Ecto neural progenitor cell (in vitro differentiated cells): Measurements from ENCODE around the gene NRIP2.
A peak's percentile ranks its signal among the peaks of the same experiment; 100 is the strongest.

Experiments used
- DNase-seq: peaks from one replicate; pipeline ENCODE4 v3.0.0-alpha.2; 2018; ENCODE audit warnings: low spot score

Gene NRIP2

GRCh38 chr12:2806700-2807099 lies 28.1 kb downstream of the NRIP2 start:
- DNase-seq: no peak

GRCh38 chr12:2805143-2805520 lies 29.7 kb downstream of the NRIP2 start:
- no peak for DNase-seq

GRCh38 chr12:2804393-2805142 lies 30.3 kb downstream of the NRIP2 start:
- DNase-seq: no peak

GRCh38 chr12:2803635-2804392 lies 31.0 kb downstream of the NRIP2 start:
- no peak for DNase-seq

- no peak for DNase-seq
Measured at GRCh38 chr12:2801044-2801783, 33.6 kb downstream of the NRIP2 start.

GRCh38 chr12:2800046-2800570 lies 34.7 kb downstream of the NRIP2 start:
- DNase-seq: no peak

GRCh38 chr12:2797721-2798418 lies 37.0 kb downstream of the NRIP2 start:
- no peak for DNase-seq

GRCh38 chr12:2796187-2796666 lies 38.6 kb downstream of the NRIP2 start:
- no peak for DNase-seq

- peak; percentile 82 for DNase-seq
Measured at GRCh38 chr12:2795291-2796186, 39.3 kb downstream of the NRIP2 start.

GRCh38 chr12:2794736-2795289 lies 40.0 kb downstream of the NRIP2 start, which contains the start of gene FKBP4:
FKBP4 (plus strand) TSS chr12:2794970; CDS start chr12:2795140, 170 bp downstream.
- DNase-seq: peak; percentile 90

- DNase-seq: peak; percentile 83
Measured at GRCh38 chr12:2794191-2794735, 40.6 kb downstream of the NRIP2 start.

- no peak for DNase-seq
Measured at GRCh38 chr12:2793561-2793960, 41.3 kb downstream of the NRIP2 start.

GRCh38 chr12:2792671-2793500 lies 41.9 kb downstream of the NRIP2 start:
- DNase-seq: no peak

GRCh38 chr12:2791089-2791488 lies 43.7 kb downstream of the NRIP2 start:
- DNase-seq: no peak

GRCh38 chr12:2785017-2785416 lies 49.8 kb downstream of the NRIP2 start:
- no peak for DNase-seq

GRCh38 chr12:2783936-2784600 lies 50.8 kb downstream of the NRIP2 start:
- peak; percentile 81 for DNase-seq

GRCh38 chr12:2779281-2779680 lies 55.6 kb downstream of the NRIP2 start:
- no peak for DNase-seq

GRCh38 chr12:2776129-2776806 lies 58.6 kb downstream of the NRIP2 start:
- DNase-seq: no peak
